ENCODE results near the gene DRC1.
"Not testable (repeated sequence)": the region's sequence is repeated elsewhere in the genome, so short reads cannot be mapped to it uniquely, and the experiment has no call there.

DRC1 gene

GRCh38 chr2:26465266-26465925, 63.7 kb downstream of the DRC1 start:
- no peak for DNase-seq

GRCh38 chr2:26465981-26466471, 64.3 kb downstream of the DRC1 start:
- DNase-seq, result no peak

GRCh38 chr2:26466662-26467310, 65.1 kb downstream of the DRC1 start:
- no peak for DNase-seq

DNA sequence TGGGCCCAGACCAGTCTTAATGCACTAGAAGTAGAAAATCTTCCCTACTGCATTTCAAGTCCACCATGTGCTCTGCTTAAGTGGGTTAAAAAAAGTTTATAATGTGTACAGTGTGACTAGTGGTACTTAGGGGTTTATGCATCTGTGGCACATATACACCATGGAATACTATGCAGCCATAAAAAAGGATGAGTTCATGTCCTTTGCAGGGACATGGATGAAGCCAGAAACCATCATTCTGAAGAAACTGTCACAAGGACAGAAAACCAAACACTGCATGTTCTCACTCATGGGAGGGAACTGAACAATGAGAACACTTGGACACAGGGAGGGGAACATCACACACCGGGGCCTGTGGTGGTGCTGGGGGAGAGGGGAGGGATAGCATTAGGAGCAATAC, 66.8 kb downstream of the DRC1 start:
- not testable (repeated sequence) for DNase-seq

- peak; percentile 27 for DNase-seq
Observed at GRCh38 chr2:26469092-26469710, 67.5 kb downstream of the DRC1 start.

DNA sequence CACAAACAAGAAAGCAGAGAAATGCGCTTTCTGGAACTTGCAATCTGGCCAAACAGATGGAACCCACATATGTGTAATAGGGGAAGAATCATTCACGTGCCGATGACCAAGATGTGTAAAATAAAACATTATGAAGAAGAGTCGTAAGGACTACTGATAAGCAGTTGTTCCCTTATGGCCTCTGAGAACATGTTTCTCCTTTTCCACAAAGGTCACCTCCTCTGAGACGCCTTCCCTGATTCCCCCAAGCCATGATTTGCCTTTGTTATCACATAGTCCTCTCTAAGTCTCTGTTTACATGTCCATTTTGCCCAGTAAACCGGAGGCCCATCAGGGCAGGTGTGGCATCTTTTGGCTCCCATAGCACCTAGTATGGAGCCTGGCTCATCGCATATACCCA, 68.2 kb downstream of the DRC1 start:
- DNase-seq, result no peak

GRCh38 chr2:26470601-26471260, 69.0 kb downstream of the DRC1 start:
- no peak for DNase-seq

DNA sequence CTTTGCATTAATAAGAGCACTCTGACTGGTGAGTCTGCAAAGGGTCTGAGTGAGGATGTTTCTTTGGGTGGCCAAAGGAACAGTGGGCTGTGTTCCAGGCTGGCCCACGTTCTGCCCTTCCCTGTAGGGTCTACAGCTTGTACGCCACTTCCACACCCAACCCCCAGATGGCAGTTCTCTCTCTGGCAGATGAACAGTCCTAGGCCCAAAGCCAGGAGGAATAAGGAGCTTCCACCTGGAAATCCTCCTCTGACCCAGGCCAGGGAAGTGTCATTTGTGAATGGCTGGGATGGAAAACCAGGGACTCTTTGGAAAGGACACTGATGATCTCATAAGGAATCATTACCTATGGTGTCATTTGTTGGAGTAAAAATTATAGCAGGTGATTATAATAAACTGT, 69.6 kb downstream of the DRC1 start:
- DNase-seq, result no peak

DNA sequence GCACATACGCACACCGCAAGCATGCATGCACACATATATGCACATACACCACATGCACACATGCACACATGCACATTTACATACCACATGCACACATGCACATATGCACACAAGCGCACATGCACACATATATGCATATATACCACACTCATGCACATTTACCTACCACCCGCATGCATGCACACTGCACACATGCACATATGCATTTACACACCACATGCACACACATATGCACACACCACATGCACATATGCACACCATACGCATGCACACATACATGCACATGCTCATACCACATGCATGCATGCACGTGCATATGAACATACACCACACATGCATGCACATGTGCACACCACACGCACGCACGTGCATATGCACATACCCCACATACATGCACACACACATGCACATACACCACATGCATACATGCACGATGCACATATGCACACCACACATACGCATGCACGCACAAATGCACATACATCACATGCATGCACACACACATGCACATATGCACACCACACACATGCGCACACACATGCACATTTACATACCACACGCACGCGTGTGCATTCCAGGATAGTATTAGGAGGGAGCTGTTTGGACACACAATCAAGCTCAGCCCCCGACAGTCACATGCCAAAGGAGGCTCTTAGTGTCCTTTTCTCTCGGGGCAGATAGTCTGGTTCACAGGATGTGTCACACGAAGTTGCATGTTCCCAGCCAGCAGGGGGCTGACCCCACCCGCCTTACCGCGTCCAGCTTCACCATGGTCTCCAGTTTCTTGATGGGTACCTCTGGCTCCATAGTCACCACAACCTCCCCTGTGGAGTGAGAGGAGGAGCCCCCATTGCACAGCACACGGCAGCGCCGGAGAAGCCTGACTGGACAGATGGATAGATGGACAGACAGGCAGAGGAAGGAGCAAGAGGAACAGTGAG, 70.3 kb downstream of the DRC1 start:
- DNase-seq, result no peak

DNA sequence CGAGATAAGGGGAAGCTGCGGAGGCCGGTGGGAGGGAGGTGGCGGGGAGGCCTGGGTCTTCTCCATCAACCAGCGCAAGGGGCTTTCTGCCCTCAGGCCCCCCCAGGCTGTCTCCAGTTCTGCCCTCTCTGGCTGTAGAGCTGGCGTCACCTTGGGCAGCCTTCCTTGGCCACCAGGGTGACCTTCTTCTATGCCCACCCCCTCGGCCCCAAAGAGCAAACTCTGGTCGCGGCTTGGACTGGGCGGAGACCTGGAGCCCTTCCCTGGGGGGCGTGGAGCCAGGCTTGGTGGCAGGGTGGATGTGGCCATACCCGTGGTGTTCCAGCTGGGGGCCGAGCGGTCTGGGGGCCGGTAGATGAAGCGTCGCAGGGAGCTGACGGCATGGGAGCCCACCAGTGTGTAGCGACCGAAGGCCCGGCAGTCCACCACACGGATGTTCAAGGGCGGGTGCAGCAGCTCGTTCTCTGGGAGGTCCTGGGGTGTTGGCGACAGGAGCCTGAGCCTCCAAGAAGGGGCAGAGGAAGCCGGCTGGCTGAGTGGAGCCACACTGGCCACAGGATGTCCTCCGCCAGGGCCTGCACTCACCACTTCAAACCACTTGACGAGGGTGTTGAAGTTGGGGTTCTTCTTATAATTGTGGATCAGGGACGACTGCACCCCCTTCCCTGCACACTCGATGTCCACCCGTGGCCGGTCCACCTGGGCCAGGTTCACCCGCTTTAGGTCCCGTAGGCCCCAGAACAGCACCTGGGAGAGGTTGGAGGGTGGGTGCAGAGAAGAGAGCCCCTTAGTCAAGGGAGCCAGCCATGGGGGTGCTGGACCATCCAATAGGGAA, 71.3 kb downstream of the DRC1 start:
- DNase-seq, result no peak

DNA sequence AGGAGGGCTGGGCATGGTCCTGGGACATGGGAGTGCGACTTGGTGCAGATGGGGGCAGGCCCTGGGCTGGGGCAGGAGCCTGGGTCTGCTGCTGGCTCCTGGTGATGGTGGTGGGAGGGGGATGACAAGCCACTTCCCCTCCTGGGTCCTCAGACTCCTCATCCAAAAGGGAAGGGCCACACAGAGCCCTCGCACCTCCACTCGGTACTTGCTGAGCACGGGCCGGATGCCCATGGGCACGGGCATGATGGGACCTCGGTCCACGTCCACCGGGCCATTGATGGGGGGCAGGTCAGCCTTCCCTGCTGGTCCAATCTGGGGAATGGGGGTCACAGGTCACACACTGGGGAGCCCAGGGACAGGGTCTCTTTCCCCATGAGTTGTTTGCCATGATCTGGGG, 72.1 kb downstream of the DRC1 start:
- no peak for DNase-seq

DNA sequence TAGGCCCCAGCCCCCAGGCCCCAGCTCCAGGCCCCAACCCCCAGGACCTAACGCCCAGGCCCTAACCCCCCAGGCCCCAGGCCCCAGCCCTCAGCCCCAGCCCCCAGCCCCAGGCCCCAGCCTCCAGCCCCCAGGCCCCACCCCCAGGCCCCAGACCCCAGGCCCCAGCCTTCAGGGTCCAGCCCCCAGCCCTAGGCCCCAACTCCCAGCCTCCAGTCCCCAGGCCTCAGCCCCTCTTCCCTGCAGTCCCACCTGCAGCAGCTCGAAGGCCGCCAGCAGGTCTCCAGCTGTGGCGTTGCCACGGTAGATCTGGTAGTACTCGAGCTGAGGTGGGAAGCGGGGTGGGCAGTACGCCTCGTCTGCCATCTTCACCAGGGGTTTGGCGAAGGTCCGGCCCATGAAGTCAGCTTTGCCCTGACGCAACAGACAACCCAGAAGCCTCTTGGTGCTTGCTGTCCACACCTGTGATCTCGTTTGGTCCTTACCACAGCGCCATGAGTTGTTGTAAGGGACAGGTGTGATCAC, 72.6 kb downstream of the DRC1 start:
- DNase-seq, result no peak

GRCh38 chr2:26475037-26475436, 73.3 kb downstream of the DRC1 start:
- no peak for DNase-seq

DNA sequence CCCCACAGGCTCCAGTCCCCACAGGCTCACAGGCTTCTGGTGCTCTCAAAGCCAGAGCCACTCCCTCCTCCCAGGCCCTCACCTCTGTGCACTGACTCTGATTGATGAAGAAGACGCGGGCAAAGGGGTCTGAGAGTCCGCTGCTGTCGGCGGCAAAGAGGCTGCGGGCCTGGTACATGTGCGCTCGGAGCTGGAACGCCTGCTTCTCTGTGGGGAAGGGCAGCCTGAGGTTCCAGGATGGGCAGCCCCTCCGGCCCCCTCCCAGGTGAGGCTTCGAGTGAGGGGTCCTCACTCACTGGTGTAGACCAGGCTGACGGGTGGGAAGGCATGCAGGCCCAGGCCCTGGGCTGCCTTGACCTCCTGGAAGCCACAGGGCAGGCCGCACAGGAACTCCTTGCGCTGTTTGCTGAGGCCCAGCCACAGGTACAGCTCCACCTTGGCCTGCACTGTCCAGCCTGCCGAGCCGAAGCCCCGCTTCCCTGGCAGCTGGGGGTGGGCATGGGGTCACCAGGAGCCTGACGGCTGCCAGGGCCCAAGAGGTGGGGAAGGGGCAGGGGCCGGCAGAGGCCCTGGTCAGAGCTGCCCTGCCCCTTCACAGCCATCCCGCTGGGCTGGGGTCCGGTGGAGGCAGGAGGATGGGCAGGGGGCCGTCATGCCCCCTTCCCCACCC, 74.2 kb downstream of the DRC1 start:
- no peak for DNase-seq

- no peak for DNase-seq
Observed at GRCh38 chr2:26477126-26477910, 75.6 kb downstream of the DRC1 start.

DNA sequence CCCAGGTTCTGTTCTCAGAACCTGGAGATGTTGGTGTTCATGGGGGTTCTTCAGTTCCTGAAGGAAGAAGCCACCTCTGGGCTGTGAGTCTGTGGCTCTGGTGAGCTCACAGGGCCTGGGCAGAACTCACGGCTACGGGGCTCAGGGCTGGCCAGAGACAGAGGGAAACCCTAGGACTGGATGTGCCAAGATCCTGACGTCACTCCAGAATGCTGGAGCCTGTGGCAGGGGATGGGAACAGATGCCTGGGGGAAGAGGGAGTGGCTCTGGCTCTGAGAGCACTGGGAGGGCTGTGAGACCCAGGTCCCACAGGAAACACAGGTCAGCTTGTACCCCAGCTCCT, 76.2 kb downstream of the DRC1 start, which contains the start of gene OTOF:
TSS of gene OTOF (minus strand) at position 214 of the 343 bp plus-strand sequence.
- no peak for DNase-seq

GRCh38 chr2:26478366-26478765, 76.6 kb downstream of the DRC1 start:
- no peak for DNase-seq

- no peak for DNase-seq
Observed at GRCh38 chr2:26479131-26479788, 77.5 kb downstream of the DRC1 start.

Measured in NK-92 treated with Interleukin-12 subunit alpha and Interleukin-12 subunit beta, amount 100 ng/mL, for 24 hours (cell line).